GM19023 (cell line): ENCODE results near the gene JAG2.

Experiments used
- ATAC-seq: cut with Tn5 transposase; IDR thresholded peaks from one replicate; pipeline ENCODE4 v1.9.1; 2021; ENCODE audit warnings: mild to moderate bottlenecking, moderate library complexity; ENCODE audit not compliant: unreplicated experiment

The JAG2 gene

GRCh38 chr14:105167303-105168092 lies 1.1 kb downstream of the JAG2 start:
- no peak for ATAC-seq

- no peak for ATAC-seq
Measured at GRCh38 chr14:105166571-105167302, 1.8 kb downstream of the JAG2 start.

GRCh38 chr14:105165761-105166485 lies 2.7 kb downstream of the JAG2 start:
- ATAC-seq = no peak

DNA sequence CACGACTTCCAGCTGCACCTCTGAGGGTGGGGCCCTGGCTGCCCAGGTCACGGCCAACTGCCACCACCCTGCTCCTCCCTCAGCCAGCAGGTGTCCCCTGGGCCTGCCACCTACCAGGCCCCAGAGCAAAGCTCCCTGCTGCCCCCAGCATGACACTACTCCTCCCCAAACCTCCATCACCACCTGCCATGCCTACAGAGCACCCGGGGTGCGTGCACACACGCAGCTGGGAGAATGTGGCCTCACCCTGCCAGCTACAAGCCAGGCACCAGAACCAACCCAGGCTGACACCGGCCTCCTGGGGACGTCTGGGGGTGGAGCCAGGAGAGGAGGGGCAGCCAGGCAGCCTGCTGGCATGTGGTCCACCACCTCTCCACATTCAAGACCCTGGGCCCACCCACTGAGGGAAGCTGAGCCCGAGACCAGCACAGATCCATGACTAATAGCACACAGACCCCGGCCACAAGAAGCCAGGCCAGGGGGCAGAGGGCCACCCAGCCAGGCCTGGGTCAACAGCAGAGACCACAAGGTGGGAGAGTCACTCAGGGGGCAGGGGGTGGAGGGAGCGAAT lies 3.4 kb downstream of the JAG2 start:
- no peak for ATAC-seq

- no peak for ATAC-seq
Measured at GRCh38 chr14:105163040-105163742, 5.4 kb downstream of the JAG2 start.

- no peak for ATAC-seq
Measured at GRCh38 chr14:105162669-105162979, 6.0 kb downstream of the JAG2 start.

- no peak for ATAC-seq
Measured at GRCh38 chr14:105161964-105162668, 6.5 kb downstream of the JAG2 start.

DNA sequence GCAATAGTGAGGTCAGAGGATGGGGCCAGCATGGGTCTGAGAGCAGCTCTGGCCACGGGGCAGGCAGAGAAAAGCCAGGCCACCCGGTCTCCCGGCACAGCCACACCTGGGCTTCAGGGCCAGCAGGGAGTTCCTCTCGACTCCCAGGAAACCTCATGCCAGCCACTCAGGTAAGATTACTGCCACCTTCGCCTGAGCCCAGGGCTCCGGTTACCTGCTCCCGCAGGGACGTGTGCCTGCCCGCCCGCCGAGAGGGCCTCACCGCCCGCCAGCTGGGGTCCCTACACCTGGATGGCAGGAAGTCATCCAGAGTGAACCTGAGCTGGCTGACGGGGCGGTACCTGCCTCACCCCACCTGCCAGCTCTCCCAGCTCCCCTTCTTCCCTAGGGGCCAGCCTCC lies 7.3 kb downstream of the JAG2 start:
- no peak for ATAC-seq

DNA sequence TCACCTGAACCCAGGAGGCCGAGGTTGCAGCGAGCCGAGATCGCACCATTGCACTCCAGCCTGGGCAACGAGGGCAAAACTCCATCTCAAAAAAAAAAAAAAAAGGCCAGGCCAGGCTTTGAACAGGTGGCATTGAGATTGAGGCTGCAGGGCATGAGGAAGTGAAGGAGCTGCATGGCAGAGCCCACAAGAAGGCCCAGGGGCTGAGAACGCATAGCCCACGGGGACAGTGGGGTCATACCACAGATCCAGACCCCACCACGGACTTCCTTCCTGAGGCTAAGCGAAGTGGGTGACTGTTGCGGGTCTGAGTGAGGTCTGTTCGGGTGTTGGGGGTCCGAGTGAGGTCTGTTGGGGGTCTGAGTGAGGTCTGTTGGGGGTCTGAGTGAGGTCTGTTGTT lies 7.8 kb downstream of the JAG2 start:
- ATAC-seq = no peak

DNA sequence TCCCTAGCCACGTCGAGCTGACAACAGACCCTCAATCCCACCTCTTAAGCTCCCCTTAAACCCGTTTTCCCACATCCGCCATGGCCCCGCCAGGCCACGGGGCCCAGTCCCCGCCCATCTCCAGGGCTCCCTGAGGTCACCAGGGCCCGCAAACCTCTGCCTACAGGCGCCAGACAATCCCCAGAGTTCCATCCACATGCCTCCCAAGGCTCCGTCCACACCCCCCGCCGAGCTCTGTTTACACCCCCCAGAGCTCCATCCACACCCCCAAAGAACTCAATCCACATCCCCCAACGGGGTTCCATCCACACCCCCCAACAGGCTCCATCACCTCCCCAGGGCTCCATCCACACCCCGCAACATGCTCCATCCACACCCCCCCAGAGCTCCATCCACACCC lies 9.2 kb downstream of the JAG2 start:
- no peak for ATAC-seq

GRCh38 chr14:105158794-105159193 lies 9.8 kb downstream of the JAG2 start:
- ATAC-seq = no peak

DNA sequence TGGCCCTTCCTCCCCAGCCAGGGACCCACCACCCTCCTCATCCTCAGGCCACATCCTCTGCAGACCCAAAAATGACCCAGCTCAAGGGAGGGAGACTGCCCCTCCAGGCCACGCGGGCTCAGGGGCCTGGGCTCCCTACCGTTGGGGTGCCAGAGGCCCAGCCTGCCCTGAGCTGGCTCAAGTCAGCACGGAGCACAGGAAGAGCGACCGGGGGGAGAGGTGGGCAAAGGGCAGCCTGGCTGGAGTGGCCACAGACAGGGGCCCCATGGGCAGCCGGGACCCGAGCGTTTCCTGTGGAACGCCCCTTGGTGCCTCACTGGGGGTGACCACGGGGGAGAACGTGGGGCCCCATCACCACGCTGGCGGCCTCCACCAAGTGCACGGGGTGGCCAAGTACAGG lies 10.7 kb downstream of the JAG2 start:
- no peak for ATAC-seq

GRCh38 chr14:105156414-105157375 lies 11.9 kb downstream of the JAG2 start:
- ATAC-seq = no peak

GRCh38 chr14:105155681-105156413 lies 12.7 kb downstream of the JAG2 start:
- ATAC-seq = no peak

DNA sequence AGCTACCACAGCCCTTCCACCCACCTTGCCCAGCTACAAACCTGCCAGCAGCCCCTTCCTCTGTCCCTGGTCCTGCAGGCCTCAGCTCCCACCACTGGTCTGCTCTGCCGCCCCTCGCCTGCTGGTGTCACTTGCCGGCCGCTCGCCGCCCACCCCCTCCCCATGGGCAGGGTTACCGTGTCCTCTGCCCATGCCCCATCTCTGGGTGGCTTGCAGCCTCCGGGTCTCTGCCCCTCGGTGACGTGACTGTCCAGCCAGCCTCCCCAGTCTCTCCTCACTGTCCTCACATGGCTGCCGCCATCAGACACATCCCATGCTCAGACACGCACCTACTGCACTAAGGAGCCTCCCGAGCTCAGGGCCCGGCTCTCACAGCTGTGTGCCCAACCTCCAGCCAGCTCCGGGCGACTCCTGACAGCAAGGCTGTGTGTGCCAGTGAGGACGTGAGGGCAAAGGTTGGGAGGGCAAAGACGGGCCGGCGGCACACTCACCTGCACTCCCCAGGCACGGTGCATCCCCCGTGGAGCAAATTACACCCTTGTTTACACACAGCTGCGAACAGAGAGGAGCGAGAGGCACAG lies 13.4 kb downstream of the JAG2 start:
- no peak for ATAC-seq

DNA sequence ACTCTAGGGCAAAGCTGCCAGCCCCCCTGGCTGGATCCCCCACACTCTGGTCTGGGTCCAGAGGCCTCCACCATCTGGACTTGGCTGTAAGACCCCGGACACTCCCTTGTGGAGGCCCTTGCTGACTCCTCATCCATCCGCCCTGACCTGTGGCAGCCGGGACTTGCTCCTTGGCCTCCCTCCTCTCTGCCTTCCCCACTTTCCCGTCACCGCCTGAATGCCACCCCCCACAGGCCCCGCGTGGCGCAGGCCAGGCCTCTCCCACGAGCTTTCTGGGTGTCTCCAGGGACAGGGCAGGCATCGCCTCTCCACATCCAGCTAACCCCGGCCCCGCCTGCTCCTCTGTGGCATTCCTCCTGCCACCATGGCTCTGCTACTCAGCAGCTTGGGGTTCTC lies 14.1 kb downstream of the JAG2 start:
- ATAC-seq = no peak

DNA sequence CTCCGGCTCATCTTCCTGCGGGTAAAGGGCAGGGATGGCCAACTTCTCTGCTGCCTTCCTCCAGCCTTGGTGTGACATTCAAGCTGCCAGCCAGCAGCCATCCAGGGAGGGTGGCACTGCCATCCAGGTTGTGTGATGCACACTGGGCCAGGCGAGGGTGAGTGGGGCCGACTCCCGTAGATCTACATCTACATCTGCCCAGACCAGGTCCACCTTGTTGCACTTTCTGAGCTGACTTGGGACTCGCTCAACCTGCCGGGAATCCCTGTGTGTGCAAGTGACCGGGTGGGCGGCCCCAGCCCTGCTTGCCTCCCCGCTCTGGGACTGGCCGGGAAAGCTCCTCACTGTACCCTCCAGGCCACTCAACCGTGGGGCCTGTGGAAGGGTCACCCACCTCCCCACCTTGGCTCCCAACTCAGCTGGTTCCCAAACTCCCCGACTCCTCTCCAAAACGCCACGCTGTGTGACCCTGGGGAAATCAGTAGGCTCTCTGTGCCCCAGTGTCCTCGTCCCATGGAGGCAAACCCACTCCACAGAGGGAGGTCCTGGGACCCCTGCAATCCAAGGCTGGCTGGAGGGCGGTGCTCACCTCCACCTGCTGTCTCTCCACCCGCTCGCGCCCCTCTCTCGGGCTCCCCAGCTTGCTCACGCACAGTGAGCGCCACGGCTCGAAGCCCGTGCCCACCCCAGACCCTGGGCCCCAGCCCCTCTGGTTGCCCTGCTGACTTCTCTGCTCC lies 14.7 kb downstream of the JAG2 start:
- ATAC-seq = no peak

- ATAC-seq = no peak
Measured at GRCh38 chr14:105153331-105153731, 15.2 kb downstream of the JAG2 start.
